Progenitor cell of endocrine pancreas (in vitro differentiated cells): ENCODE data around the gene SNRPB. TPM values are rescaled to one million over a fixed set of nuclear protein-coding genes. Genes with fewer than 3 reads are reported as not detected.

ENCODE experiments used
- DNase-seq: peaks from one replicate; pipeline ENCODE4 v3.0.0; 2021; ENCODE audit warnings: low spot score; ENCODE audit not compliant: unreplicated experiment
- H3K27ac Mint-ChIP-seq: 2 replicates; pipeline ENCODE4 v1.8.0; 2021; ENCODE audit warnings: mild to moderate bottlenecking, moderate library complexity, mixed read lengths
- H3K27me3 Mint-ChIP-seq: 2 replicates; pipeline ENCODE4 v1.8.0; 2021; ENCODE audit warnings: mixed read lengths
- H3K36me3 Mint-ChIP-seq: 2 replicates; pipeline ENCODE4 v1.8.0; 2022; ENCODE audit warnings: mixed read lengths; ENCODE audit not compliant: insufficient read depth
- H3K4me1 Mint-ChIP-seq: 2 replicates; pipeline ENCODE4 v1.8.0; 2021; ENCODE audit warnings: low read depth, mixed read lengths
- H3K4me3 Mint-ChIP-seq: 2 replicates; pipeline ENCODE4 v1.8.0; 2021; ENCODE audit warnings: low read depth, mild to moderate bottlenecking, moderate library complexity, mixed read lengths
- H3K9me3 Mint-ChIP-seq: 2 replicates; pipeline ENCODE4 v1.8.0; 2021; ENCODE audit warnings: low read depth, mixed read lengths
- total RNA-seq: library from RNA; stranded (reverse); gene quantifications from 2 replicates; pipeline ENCODE4 v1.2.1, GENCODE V29; 2021
- TF ChIP-seq, protein P1 (sequence below): fragments of 200-600 bp; sonication (generic); IDR thresholded peaks from one replicate; pipeline ENCODE4 v1.5.0; 2021; ENCODE audit warnings: antibody characterized with exemption, mild to moderate bottlenecking; ENCODE audit not compliant: unreplicated experiment

The SNRPB gene
- total RNA-seq, 1 donor from 2014 or later, result 169 TPM

DNA sequence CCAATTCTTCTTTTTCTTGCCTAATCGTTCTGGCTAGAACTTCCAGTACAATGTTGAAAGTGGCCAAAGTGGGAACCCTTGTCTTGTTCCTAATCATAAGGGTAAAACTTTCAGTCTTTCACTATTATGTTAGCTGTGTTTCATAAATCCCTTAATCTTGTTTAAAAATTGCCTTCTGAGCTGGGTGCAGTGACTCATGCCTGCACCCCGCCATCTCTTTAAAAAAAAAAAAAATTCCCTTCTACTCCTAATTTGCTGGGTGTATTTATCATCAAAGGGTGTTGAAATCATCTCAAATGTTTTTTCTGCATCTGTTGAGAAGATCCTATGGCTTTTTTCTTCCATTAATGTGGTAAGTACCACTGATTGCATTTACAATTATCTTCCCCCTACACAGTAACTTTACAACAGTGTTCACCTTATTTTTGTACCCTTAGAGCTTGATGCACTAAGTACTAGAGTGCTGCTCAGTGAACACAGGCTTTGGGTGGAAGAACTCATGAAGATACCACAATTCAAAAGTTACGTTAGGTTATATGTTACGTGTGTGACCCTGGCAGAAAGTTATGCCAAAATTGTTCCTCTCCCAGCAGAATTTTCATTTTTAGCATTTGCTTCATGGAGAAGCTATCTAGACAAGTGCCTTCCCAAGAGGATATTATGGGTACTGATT is 9.7 kb downstream of the SNRPB start:
- TF ChIP-seq, protein P1, sequence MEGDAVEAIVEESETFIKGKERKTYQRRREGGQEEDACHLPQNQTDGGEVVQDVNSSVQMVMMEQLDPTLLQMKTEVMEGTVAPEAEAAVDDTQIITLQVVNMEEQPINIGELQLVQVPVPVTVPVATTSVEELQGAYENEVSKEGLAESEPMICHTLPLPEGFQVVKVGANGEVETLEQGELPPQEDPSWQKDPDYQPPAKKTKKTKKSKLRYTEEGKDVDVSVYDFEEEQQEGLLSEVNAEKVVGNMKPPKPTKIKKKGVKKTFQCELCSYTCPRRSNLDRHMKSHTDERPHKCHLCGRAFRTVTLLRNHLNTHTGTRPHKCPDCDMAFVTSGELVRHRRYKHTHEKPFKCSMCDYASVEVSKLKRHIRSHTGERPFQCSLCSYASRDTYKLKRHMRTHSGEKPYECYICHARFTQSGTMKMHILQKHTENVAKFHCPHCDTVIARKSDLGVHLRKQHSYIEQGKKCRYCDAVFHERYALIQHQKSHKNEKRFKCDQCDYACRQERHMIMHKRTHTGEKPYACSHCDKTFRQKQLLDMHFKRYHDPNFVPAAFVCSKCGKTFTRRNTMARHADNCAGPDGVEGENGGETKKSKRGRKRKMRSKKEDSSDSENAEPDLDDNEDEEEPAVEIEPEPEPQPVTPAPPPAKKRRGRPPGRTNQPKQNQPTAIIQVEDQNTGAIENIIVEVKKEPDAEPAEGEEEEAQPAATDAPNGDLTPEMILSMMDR, result no peak
- H3K4me1 Mint-ChIP-seq, result no peaks in the 10 kb centered on the region
- peaks cover 38% of the 10 kb centered on the region for H3K36me3 Mint-ChIP-seq
- H3K9me3 Mint-ChIP-seq, result no peaks in the 10 kb centered on the region
- H3K27ac Mint-ChIP-seq, result no peak overlapping the region
- H3K27me3 Mint-ChIP-seq, result no peaks in the 10 kb centered on the region
- H3K4me3 Mint-ChIP-seq, result no peak overlapping the region
- DNase-seq, result no peak

DNA sequence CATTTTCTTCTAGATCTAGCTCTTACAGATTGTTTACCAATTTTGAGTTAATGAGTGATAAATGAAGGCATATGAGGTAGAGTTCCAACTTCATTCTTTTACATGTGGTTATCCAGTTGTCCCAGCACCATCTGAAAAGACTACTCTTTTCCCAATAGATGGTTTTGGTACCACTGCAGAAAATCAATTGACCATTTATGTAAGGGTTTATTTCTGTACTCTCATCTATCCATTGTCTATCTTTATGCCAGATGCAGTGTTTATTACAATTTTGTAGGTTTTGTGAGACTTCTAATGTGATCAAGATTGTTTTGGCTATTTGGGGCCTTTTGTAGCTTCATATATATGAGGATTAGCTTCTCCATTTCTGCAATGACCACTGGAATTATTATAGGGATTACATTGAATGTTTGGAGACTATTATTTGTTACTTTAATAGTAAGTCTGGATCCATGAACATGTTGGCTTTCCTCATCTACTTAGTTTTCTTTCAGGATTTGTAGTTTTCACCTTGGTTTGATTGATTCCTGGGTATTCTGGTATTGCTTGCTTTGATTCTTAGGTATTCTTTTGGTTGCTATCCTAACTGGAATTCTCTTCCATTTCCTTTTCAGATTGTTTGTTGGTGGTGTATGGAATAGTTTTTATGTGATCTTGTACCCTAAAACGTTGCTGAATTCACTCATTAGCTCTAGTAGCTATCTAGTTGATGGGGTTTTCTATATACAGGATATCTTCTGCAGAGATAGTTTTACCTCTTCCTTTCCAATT is 10.4 kb downstream of the SNRPB start:
- Mint-ChIP-seq H3K27me3 (no peaks in the 10 kb centered on the region), H3K27ac (no peak overlapping the region), H3K9me3 (no peaks in the 10 kb centered on the region), H3K36me3 (peaks cover 34% of the 10 kb centered on the region), H3K4me3 (no peak overlapping the region), H3K4me1 (no peaks in the 10 kb centered on the region)
- DNase-seq, result no peak
- TF ChIP-seq, protein P1, result no peak

DNA sequence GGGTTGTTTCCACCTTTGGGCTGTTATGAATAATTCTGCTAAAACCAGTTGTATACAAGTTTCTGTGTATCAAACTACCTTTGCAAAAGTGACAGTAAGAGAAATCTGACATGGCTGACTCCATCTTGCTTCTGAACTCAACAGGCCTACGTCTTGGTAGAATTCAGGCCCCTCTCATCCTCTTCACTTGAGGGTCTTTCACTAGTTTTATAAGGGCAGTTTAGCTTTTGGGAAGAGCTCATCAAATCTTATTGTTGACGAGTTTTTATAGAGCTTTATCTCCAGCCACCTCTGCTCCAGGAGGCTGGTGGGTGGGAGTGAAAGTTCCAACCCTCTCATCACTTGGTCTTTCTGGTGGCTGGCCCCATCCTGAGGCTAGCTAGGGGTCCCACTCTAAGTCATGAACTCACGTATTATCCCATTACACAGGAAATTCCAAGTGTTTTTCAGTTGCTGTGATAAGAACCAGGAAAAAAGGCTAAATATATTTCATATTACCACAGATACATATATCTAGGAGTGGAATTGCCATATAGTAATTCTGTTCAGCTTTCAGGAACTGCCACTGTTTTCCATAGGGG is 11.6 kb downstream of the SNRPB start:
- H3K27me3 Mint-ChIP-seq, result no peaks in the 10 kb centered on the region
- no peak overlapping the region for H3K27ac Mint-ChIP-seq
- no peaks in the 10 kb centered on the region for H3K9me3 Mint-ChIP-seq
- H3K36me3 Mint-ChIP-seq, result peaks cover 32% of the 10 kb centered on the region
- H3K4me3 Mint-ChIP-seq, result no peak overlapping the region
- H3K4me1 Mint-ChIP-seq, result no peaks in the 10 kb centered on the region
- TF ChIP-seq, protein P1, result no peak
- no peak for DNase-seq

DNA sequence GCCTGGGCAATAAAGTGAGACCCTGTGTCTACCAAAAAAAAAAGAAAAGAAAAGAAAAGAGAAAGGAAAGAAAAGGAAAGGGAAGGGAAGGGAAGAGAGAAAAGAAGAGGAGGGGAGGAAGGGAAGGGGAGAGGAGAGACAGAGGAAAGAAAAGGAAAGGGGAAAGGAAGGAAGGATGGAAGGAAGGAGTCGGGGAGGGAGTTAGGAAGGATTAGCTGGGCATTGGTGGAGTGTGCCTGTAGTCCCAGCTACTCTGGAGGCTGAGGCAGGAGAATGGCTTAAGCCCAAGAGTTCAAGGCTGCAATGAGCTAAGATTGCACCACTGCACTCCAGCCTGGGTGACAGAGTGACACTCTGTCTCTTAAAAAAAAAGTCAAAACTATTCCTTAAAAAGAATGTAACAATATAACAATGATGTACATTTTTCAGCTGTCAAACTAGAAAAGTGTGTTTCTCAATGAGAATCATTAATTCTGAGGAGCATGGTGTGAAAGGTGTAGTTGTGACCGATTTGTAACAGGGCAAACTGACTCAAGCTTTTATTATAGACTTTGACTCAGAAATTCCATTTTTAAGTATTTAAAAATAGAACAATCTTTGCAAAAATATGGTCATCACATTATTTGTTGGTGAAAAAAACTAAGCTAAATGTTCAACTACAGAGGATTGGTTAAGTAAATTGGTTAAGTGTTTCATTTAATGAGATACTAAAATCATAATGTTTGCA is 14.7 kb downstream of the SNRPB start:
- Mint-ChIP-seq H3K27ac (no peak overlapping the region), H3K27me3 (peaks cover 4% of the 10 kb centered on the region), H3K4me1 (no peaks in the 10 kb centered on the region), H3K4me3 (no peak overlapping the region), H3K9me3 (no peaks in the 10 kb centered on the region), H3K36me3 (peaks cover 12% of the 10 kb centered on the region)
- TF ChIP-seq, protein P1, result no peak
- no peak for DNase-seq

DNA sequence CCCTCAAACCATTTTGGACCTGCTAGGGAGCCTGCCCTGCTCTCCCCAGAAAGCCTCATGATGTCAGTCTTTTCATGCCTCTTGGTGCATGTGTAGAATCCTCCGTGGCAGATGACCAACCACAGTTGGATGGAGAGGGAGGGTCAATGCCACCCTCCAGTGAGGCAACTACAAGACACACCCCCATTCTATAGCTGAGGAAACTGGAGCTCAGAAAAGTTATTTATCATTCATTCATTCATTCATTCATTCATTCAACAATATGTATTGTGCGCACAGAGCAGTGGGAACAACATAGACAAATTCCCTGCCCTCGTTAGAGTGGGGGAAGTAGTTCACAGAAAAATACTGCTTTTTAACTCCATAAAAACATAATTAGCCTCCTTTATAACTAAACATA is 16.8 kb downstream of the SNRPB start:
- Mint-ChIP-seq H3K27me3 (peaks cover 4% of the 10 kb centered on the region), H3K36me3 (peaks cover 1% of the 10 kb centered on the region), H3K27ac (no peak overlapping the region), H3K4me1 (no peaks in the 10 kb centered on the region), H3K4me3 (no peak overlapping the region), H3K9me3 (no peaks in the 10 kb centered on the region)
- DNase-seq, result no peak
- TF ChIP-seq, protein P1, result no peak
